SK-N-SH (cell line): ENCODE results near the gene SMAD3. TPM values are rescaled to one million over a fixed set of nuclear protein-coding genes. Genes with fewer than 3 reads are reported as not detected.
A peak's percentile ranks its signal among the peaks of the same experiment; 100 is the strongest.

Source experiments
- CTCF ChIA-PET: fragments of 300-600, 350-600 bp; formaldehyde crosslinking; extraction: SDS; loops from one replicate; lab custom pipeline; 2021; lab: Yijun Ruan, JAX
- POLR2A ChIA-PET: fragments of 350-600 bp; sonication (Branson Sonifier 250); formaldehyde crosslinking; extraction: SDS; loops from one replicate; lab custom pipeline; 2020; ENCODE audit warnings: antibody characterized with exemption, inconsistent platforms; lab: Yijun Ruan, JAX
- DNase-seq: peaks from one replicate; pipeline ENCODE4 v3.0.0; 2012
- H2AFZ ChIP-seq: fragments of 200-600 bp; sonication (generic); 2 replicates; pipeline ENCODE4 v1.8.1; 2016; ENCODE audit warnings: antibody characterized with exemption, mild to moderate bottlenecking, low read depth
- H3F3A ChIP-seq: fragments of 200-600 bp; sonication (generic); replicated peaks from 2 replicates; pipeline ENCODE3; 2016; ENCODE audit warnings: antibody characterized with exemption, mild to moderate bottlenecking; ENCODE audit not compliant: insufficient read depth
- H3K27ac ChIP-seq, 2 experiments: fragments of 200-500 bp in 1 of 2; fragments of 200-600 bp in 1 of 2; sonication (Bioruptor generic) in 1 of 2; sonication (generic), shearing (Covaris generic) in 1 of 2; 2 replicates each; pipeline versions ENCODE4 v1.5.1 to v1.6.1; 2014 to 2016; ENCODE audit warnings: low read depth in 2 of 2, inconsistent platforms in 1 of 2, low read length in 1 of 2, mild to moderate bottlenecking in 1 of 2, mixed read lengths in 1 of 2
- H3K27me3 ChIP-seq: fragments of 200-600 bp; sonication (generic), shearing (Covaris generic); 2 replicates; pipeline ENCODE4 v1.6.1; 2016; ENCODE audit warnings: mixed run types; ENCODE audit not compliant: insufficient read depth
- H3K36me3 ChIP-seq, 2 experiments: fragments of 200-500 bp in 1 of 2; fragments of 200-600 bp in 1 of 2; sonication (Bioruptor generic) in 1 of 2; sonication (generic) in 1 of 2; replicated peaks in 1 of 2; 2 replicates each; pipeline versions ENCODE3 to v1.5.1; 2014 to 2016; ENCODE audit warnings: low read length in 1 of 2, mild to moderate bottlenecking in 1 of 2; ENCODE audit not compliant: insufficient read depth in 2 of 2, control insufficient read depth in 1 of 2
- H3K4me1 ChIP-seq, 2 experiments: fragments of 200-500 bp in 1 of 2; fragments of 200-600 bp in 1 of 2; sonication (Bioruptor generic) in 1 of 2; sonication (generic), shearing (Covaris generic) in 1 of 2; 2 replicates each; pipeline versions ENCODE4 v1.5.1 to v1.6.1; 2014 to 2016; ENCODE audit warnings: low read depth in 1 of 2, low read length in 1 of 2, mixed run types in 1 of 2; ENCODE audit not compliant: insufficient read depth in 2 of 2, control insufficient read depth in 1 of 2
- H3K4me2 ChIP-seq: fragments of 200-600 bp; sonication (generic), shearing (Covaris generic); 2 replicates; pipeline ENCODE4 v1.6.1; 2017; ENCODE audit warnings: mixed run types
- H3K4me3 ChIP-seq, 2 experiments: fragments of 200-500 bp in 1 of 2; fragments of 200-600 bp in 1 of 2; sonication (Bioruptor generic) in 1 of 2; sonication (generic), shearing (Covaris generic) in 1 of 2; 2 replicates each; pipeline versions ENCODE4 v1.5.1 to v1.8.1; 2014 to 2016; ENCODE audit warnings: low read depth in 2 of 2, inconsistent platforms in 1 of 2, low read length in 1 of 2, mild to moderate bottlenecking in 1 of 2, mixed read lengths in 1 of 2, moderate library complexity in 1 of 2
- H3K79me2 ChIP-seq: fragments of 200-600 bp; sonication (generic); 2 replicates; pipeline ENCODE4 v1.8.1; 2017; ENCODE audit warnings: mild to moderate bottlenecking; ENCODE audit not compliant: insufficient read depth
- H3K9ac ChIP-seq: fragments of 200-600 bp; sonication (generic); 2 replicates; pipeline ENCODE4 v1.6.1; 2017; ENCODE audit warnings: mixed run types
- H3K9me2 ChIP-seq: fragments of 200-600 bp; sonication (generic); 2 replicates; pipeline ENCODE4 v1.6.1; 2017; ENCODE audit warnings: mixed run types
- H3K9me3 ChIP-seq: fragments of 200-600 bp; sonication (generic); 2 replicates; pipeline ENCODE4 v1.6.1; 2017; ENCODE audit warnings: mixed run types, mild to moderate bottlenecking, moderate library complexity
- H4K20me1 ChIP-seq: fragments of 200-600 bp; sonication (generic); 2 replicates; pipeline ENCODE4 v1.6.1; 2017; ENCODE audit warnings: mild to moderate bottlenecking, mixed run types; ENCODE audit not compliant: insufficient read depth
- EP300 ChIP-seq, 2 experiments: IDR thresholded peaks; 2 replicates each; pipeline versions ENCODE4 v1.4.0 to v1.6.1; 2012; ENCODE audit warnings: borderline replicate concordance in 1 of 2, low read depth in 1 of 2, low read length in 1 of 2
- EZH2phosphoT487 ChIP-seq: fragments of 200-600 bp; sonication (generic); IDR thresholded peaks from 2 replicates; pipeline ENCODE4 v1.6.1; 2017; ENCODE audit warnings: low read depth, mixed run types, mild to moderate bottlenecking, antibody characterized with exemption, moderate library complexity, borderline replicate concordance
- FOSL2 ChIP-seq: IDR thresholded peaks from 2 replicates; pipeline ENCODE4 v1.4.0; 2012; ENCODE audit warnings: low read depth, mild to moderate bottlenecking, moderate library complexity, borderline replicate concordance
- GATA2 ChIP-seq: sonication (generic); formaldehyde crosslinking; IDR thresholded peaks from 2 replicates; pipeline ENCODE4 v1.5.0; 2020; ENCODE audit warnings: mild to moderate bottlenecking, missing genetic modification reagents
- NFIC ChIP-seq: IDR thresholded peaks from 2 replicates; pipeline ENCODE4 v1.4.0; 2012; ENCODE audit warnings: borderline replicate concordance
- POLR2AphosphoS5 ChIP-seq: IDR thresholded peaks from 2 replicates; pipeline ENCODE4 v1.6.1; 2012; ENCODE audit warnings: low read depth, low read length
- REST ChIP-seq: IDR thresholded peaks from 2 replicates; pipeline ENCODE4 v1.6.1; 2012; ENCODE audit warnings: mild to moderate bottlenecking, low read depth, low read length, moderate library complexity
- RFX5 ChIP-seq: IDR thresholded peaks from 2 replicates; pipeline ENCODE4 v1.6.1; 2012; ENCODE audit warnings: mild to moderate bottlenecking, improper control_type of control experiment, low read length
- RXRA ChIP-seq: IDR thresholded peaks from 2 replicates; pipeline ENCODE4 v1.4.0; 2012; ENCODE audit warnings: low read depth, mild to moderate bottlenecking, borderline replicate concordance
- SIN3A ChIP-seq: IDR thresholded peaks from 2 replicates; pipeline ENCODE4 v1.6.1; 2012; ENCODE audit warnings: low read depth, mild to moderate bottlenecking, low read length, moderate library complexity, borderline replicate concordance
- SMC3 ChIP-seq: IDR thresholded peaks from 2 replicates; pipeline ENCODE4 v1.6.1; 2012; ENCODE audit warnings: low read depth, low read length, improper control_type of control experiment
- TCF12 ChIP-seq: IDR thresholded peaks from 2 replicates; pipeline ENCODE4 v1.4.0; 2012
- TEAD4 ChIP-seq: IDR thresholded peaks from 2 replicates; pipeline ENCODE4 v1.4.0; 2012; ENCODE audit warnings: mild to moderate bottlenecking, borderline replicate concordance; ENCODE audit not compliant: insufficient read depth
- WGBS: methylation state at CpG from one replicate; pipeline ENCODE4 v1.1.6; 2017; ENCODE audit warnings: low lambda C conversion rate; 5-methylcytosine and 5-hydroxymethylcytosine counted together
- polyA plus RNA-seq, 3 experiments: library from polyadenylated mRNA; depleted of rRNA; stranded (reverse); fragments of >200 nt; gene quantifications; 2 replicates each; pipeline ENCODE4 v1.2.3, GENCODE V29; 2012
- TF ChIP-seq, protein P1 (sequence below): IDR thresholded peaks from 2 replicates; pipeline ENCODE4; 2012

The SMAD3 gene
- polyA plus RNA-seq, 1 of the 3 experiments (the other 2 are of a cell fraction) = 19.5 TPM

GRCh38 chr15:67085818-67086636, 20.6 kb downstream of the SMAD3 start:
- Histone ChIP-seq H3K27me3 (no peaks in the 10 kb centered on the region), H3K9me3 (no peaks in the 10 kb centered on the region), H3K27ac (peak overlapping the region; percentile 45 to 59; a peak in 2 of 4 replicates), H3K4me1 (peaks cover 42 to 45% of the 10 kb centered on the region in 2 experiments), H4K20me1 (peaks cover 84% of the 10 kb centered on the region), H2AFZ (no peak overlapping the region), H3K9ac (no peak overlapping the region), H3K36me3 (no peaks in the 10 kb centered on the region), H3K4me3 (no peak overlapping the region), H3F3A (peaks cover 15% of the 10 kb centered on the region), H3K4me2 (peak overlapping the region; percentile 58), H3K9me2 (no peaks in the 10 kb centered on the region), H3K79me2 (peaks cover 97% of the 10 kb centered on the region)
- no peak for DNase-seq
- WGBS = 45% methylated on average over 3 of the region's 3 CpGs
- ChIA-PET POLR2A (no interaction called here), CTCF (interaction anchor here (1.4 kb wide), 1 partner anchor 139 kb away, joined by 4 read pairs; no protein-coding TSS in a partner anchor)
- TF ChIP-seq EP300 (IDR thresholded peaks at IDR 0.05; ENCODE audit: borderline replicate concordance in 1 of 2, low read depth in 1 of 2, low read length in 1 of 2) (no peak), POLR2AphosphoS5 (peak; percentile 49; the same call in 1 of the 2 replicates), TCF12 (peak; percentile 96), RFX5 (no peak), SMC3 (no peak), EZH2phosphoT487 (no peak), FOSL2 (no peak), GATA2 (no peak), SIN3A (no peak), RXRA (peak; percentile 55; the same call in 1 of the 2 replicates), REST (0 out of 2 replicates have a peak, but pooled peaks have one; percentile 25), NFIC (peak; percentile 85), TEAD4 (0 out of 2 replicates have a peak, but pooled peaks have one; percentile 31)
- TF ChIP-seq, protein P1, sequence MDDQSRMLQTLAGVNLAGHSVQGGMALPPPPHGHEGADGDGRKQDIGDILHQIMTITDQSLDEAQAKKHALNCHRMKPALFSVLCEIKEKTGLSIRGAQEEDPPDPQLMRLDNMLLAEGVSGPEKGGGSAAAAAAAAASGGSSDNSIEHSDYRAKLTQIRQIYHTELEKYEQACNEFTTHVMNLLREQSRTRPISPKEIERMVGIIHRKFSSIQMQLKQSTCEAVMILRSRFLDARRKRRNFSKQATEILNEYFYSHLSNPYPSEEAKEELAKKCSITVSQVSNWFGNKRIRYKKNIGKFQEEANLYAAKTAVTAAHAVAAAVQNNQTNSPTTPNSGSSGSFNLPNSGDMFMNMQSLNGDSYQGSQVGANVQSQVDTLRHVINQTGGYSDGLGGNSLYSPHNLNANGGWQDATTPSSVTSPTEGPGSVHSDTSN = peak; percentile 66; the same call in 1 of the 2 replicates
